Mucosa of stomach (tissue), 1 donor: ENCODE data around the gene OPTC.

ENCODE experiments used
- H3K27me3 ChIP-seq: one replicate; pipeline ENCODE4 v1.7.0; 2013; ENCODE audit warnings: mild to moderate bottlenecking, low read length; ENCODE audit not compliant: control insufficient read depth, insufficient read depth
- H3K36me3 ChIP-seq: one replicate; pipeline ENCODE4 v1.7.0; 2013; ENCODE audit warnings: low read length; ENCODE audit not compliant: control insufficient read depth, insufficient read depth
- H3K4me1 ChIP-seq: one replicate; pipeline ENCODE4 v1.7.0; 2013; ENCODE audit warnings: mild to moderate bottlenecking, low read length; ENCODE audit not compliant: control insufficient read depth, insufficient read depth
- H3K4me3 ChIP-seq: one replicate; pipeline ENCODE4 v1.7.0; 2013; ENCODE audit warnings: low read length
- H3K9ac ChIP-seq: one replicate; pipeline ENCODE4 v1.7.0; 2013; ENCODE audit warnings: mild to moderate bottlenecking, low read length, moderate library complexity
- H3K9me3 ChIP-seq: one replicate; pipeline ENCODE4 v1.7.0; 2013; ENCODE audit warnings: mild to moderate bottlenecking, low read length, moderate library complexity; ENCODE audit not compliant: control insufficient read depth
- donor health status: Pancreatic carcinoma.

Gene OPTC

GRCh38 chr1:203467550-203467921 lies 26.4 kb upstream of the OPTC start:
- H3K4me1 ChIP-seq, result peaks cover 3% of the 10 kb centered on the region

DNA sequence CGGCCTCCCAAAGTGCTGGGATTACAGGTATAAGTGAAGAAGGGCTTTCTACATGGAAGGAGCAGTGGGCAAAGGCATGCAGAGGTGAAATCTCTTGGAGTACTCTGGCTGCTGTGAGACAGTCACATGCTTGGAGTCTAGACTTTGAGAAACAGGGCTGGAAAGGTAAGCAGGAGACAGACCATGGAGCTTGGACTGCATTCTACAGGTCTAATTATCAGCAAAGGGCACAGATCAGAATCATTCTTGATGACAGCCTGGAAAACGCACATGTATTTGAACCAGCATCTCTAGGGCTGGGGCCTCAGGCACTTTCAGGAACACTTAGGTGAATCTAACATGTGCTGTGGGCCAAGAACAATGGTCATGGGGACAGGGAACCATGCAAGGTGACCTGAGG lies 25.6 kb upstream of the OPTC start:
- Histone ChIP-seq H3K27me3 (peaks cover 6% of the 10 kb centered on the region), H3K9ac (no peak overlapping the region), H3K36me3 (no peaks in the 10 kb centered on the region), H3K4me1 (peaks cover 3% of the 10 kb centered on the region), H3K9me3 (no peaks in the 10 kb centered on the region), H3K4me3 (no peak overlapping the region)

More at GRCh38 chr1:203467550-203467921, 26.4 kb upstream of the OPTC start:
- H3K9me3 ChIP-seq, result no peaks in the 10 kb centered on the region
- H3K4me3 ChIP-seq, result no peak overlapping the region
- H3K9ac ChIP-seq, result no peak overlapping the region
- peaks cover 7% of the 10 kb centered on the region for H3K27me3 ChIP-seq
- no peaks in the 10 kb centered on the region for H3K36me3 ChIP-seq

GRCh38 chr1:203470240-203470639 lies 23.7 kb upstream of the OPTC start:
- no peak overlapping the region for H3K4me3 ChIP-seq
- no peaks in the 10 kb centered on the region for H3K27me3 ChIP-seq
- H3K4me1 ChIP-seq, result no peaks in the 10 kb centered on the region
- H3K36me3 ChIP-seq, result no peaks in the 10 kb centered on the region
- no peaks in the 10 kb centered on the region for H3K9me3 ChIP-seq
- no peak overlapping the region for H3K9ac ChIP-seq

- Histone ChIP-seq H3K36me3 (no peaks in the 10 kb centered on the region), H3K4me3 (no peak overlapping the region), H3K9ac (no peak overlapping the region), H3K9me3 (no peaks in the 10 kb centered on the region), H3K4me1 (no peaks in the 10 kb centered on the region), H3K27me3 (no peaks in the 10 kb centered on the region)
These were observed 22.1 kb upstream of the OPTC start for GRCh38 chr1:203471841-203472240.

GRCh38 chr1:203473281-203473680 lies 20.7 kb upstream of the OPTC start:
- Histone ChIP-seq H3K4me3 (no peak overlapping the region), H3K4me1 (no peaks in the 10 kb centered on the region)

DNA sequence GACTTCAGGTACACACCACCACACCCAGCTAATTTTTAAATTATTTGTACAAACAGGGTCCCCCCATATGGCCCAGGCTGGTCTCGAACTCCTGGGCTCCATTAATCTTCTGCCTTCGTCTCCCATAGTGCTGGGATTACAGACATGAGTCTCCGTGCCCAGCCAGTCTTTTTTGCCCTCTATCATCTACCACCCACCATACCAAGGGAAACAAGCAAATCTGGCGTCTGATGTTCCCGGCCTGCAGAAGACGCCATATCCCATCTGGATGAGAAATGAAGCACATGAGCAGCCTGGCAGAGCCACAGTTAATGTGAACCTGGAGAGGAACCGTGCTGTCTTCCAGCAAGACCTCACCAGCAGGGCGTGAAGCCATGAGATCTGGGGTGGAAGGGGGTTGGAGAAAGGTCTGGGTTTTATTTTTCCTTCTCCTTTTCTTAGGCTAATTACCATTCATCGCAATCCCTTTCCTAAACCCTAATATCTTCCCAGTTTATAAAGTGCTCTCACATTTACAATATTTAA lies 20.1 kb upstream of the OPTC start:
- Histone ChIP-seq H3K9ac (no peak overlapping the region), H3K27me3 (no peaks in the 10 kb centered on the region), H3K36me3 (no peaks in the 10 kb centered on the region), H3K4me1 (no peaks in the 10 kb centered on the region), H3K9me3 (no peaks in the 10 kb centered on the region), H3K4me3 (no peak overlapping the region)

More at GRCh38 chr1:203473281-203473680, 20.7 kb upstream of the OPTC start:
- Histone ChIP-seq H3K27me3 (no peaks in the 10 kb centered on the region), H3K9ac (no peak overlapping the region), H3K36me3 (no peaks in the 10 kb centered on the region), H3K9me3 (no peaks in the 10 kb centered on the region)

GRCh38 chr1:203475012-203475981 lies 18.7 kb upstream of the OPTC start, which contains the start of gene PRELP:
Gene PRELP (plus strand): TSS chr1:203475806. CDS start chr1:203483185, 7,379 bp downstream.
- Histone ChIP-seq H3K9ac (no peak within 1 kb of the TSS), H3K4me1 (peaks cover 2% of the 10 kb centered on the region), H3K27me3 (no peaks in the 10 kb centered on the region), H3K9me3 (no peaks in the 10 kb centered on the region), H3K4me3 (no peak within 1 kb of the TSS), H3K36me3 (no peaks in the 10 kb centered on the region)

- H3K9me3 ChIP-seq, result no peaks in the 10 kb centered on the region
- H3K4me3 ChIP-seq, result no peak overlapping the region
- H3K4me1 ChIP-seq, result peaks cover 12% of the 10 kb centered on the region
- H3K36me3 ChIP-seq, result no peaks in the 10 kb centered on the region
- no peak overlapping the region for H3K9ac ChIP-seq
- no peaks in the 10 kb centered on the region for H3K27me3 ChIP-seq
These were observed 17.6 kb upstream of the OPTC start for GRCh38 chr1:203476216-203476814.

DNA sequence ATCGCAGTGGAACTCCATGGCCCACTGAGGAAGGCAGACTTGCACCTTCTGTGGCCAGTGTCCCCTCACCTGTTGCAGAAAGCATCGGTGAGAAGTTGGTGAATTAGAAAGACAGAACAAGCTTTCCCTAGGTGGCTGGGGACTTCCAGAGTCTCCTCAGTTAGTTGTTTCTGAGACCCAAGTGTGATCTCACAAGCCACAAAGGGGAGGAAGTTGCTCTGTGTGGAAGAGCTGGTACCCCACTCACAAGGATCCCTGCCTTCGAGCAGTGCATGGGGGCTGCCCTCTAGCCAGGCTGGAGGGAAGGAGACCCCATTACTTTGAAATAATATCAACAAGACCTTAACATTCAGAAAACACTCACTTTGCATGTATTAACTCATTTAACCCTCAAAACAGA lies 16.2 kb upstream of the OPTC start:
- H3K9ac ChIP-seq, result no peak overlapping the region

DNA sequence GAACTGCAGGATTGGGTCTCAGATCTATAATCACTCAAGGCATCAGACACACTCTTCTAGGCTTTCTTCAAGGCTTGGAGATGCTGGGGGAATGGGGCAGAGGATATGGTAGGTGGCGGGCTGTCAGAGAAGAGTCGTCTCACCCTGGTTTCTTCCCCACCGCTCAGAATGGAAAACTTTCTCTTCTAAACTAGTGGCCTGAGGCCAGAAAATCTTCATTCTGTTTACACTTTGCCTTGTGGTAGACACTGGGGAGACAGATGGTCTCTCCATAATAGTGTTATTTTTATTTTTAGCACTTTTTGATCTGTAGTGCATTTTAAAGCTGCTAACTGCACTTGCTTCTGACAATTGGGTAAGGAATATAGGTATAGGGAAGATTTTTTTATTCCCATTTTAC lies 15.7 kb upstream of the OPTC start:
- no peak overlapping the region for H3K4me3 ChIP-seq
- no peaks in the 10 kb centered on the region for H3K27me3 ChIP-seq
- H3K9me3 ChIP-seq, result no peaks in the 10 kb centered on the region
- H3K4me1 ChIP-seq, result peaks cover 18% of the 10 kb centered on the region
- no peaks in the 10 kb centered on the region for H3K36me3 ChIP-seq
- H3K9ac ChIP-seq, result no peak overlapping the region

More for the DNA sequence above, 16.2 kb upstream of the OPTC start:
- H3K36me3 ChIP-seq, result no peaks in the 10 kb centered on the region
- no peaks in the 10 kb centered on the region for H3K27me3 ChIP-seq
- no peak overlapping the region for H3K4me3 ChIP-seq
- peaks cover 18% of the 10 kb centered on the region for H3K4me1 ChIP-seq
- H3K9me3 ChIP-seq, result no peaks in the 10 kb centered on the region

DNA sequence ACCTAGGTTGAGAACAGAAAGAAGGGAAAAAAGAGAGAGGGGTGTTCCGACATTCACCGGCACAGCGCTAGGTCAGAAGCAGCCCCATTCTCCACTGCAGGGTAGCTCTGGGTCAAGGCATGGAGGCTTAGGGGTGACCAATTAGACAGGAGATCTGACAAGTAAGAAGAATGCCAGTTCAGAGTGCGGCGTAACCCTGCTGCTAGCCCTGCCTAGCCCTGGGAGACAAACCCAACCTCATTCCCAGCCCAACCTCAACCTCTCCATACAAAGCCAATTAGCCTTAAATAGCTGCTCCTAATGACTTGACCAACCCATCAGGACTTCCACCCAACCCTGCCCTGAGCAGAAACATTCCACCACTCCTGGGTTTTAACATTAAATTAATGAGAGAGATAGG lies 15.0 kb upstream of the OPTC start:
- no peaks in the 10 kb centered on the region for H3K27me3 ChIP-seq
- no peaks in the 10 kb centered on the region for H3K36me3 ChIP-seq
- H3K9ac ChIP-seq, result no peak overlapping the region
- no peaks in the 10 kb centered on the region for H3K9me3 ChIP-seq
- peaks cover 18% of the 10 kb centered on the region for H3K4me1 ChIP-seq
- H3K4me3 ChIP-seq, result no peak overlapping the region

- Histone ChIP-seq H3K9ac (no peak overlapping the region), H3K4me1 (peaks cover 18% of the 10 kb centered on the region), H3K9me3 (no peaks in the 10 kb centered on the region), H3K36me3 (no peaks in the 10 kb centered on the region), H3K27me3 (no peaks in the 10 kb centered on the region), H3K4me3 (no peak overlapping the region)
These were observed 14.3 kb upstream of the OPTC start for GRCh38 chr1:203479646-203480045.
